HG03520 (cell line): Measurements from ENCODE around the gene PRR36.
"Not testable (repeated sequence)": the region's sequence is repeated elsewhere in the genome, so short reads cannot be mapped to it uniquely, and the experiment has no call there.

ENCODE experiments used
- ATAC-seq: cut with Tn5 transposase; IDR thresholded peaks from one replicate; pipeline ENCODE4 v1.9.1; 2021; ENCODE audit warnings: mild to moderate bottlenecking, moderate library complexity; ENCODE audit not compliant: unreplicated experiment

PRR36 gene

GRCh38 chr19:7861619-7862412, 12.4 kb downstream of the PRR36 start:
- ATAC-seq = no peak

- no peak for ATAC-seq
Measured at GRCh38 chr19:7860714-7861618, 13.2 kb downstream of the PRR36 start.

- no peak for ATAC-seq
Measured at GRCh38 chr19:7859831-7860713, 14.1 kb downstream of the PRR36 start.

GRCh38 chr19:7859087-7859486, 15.1 kb downstream of the PRR36 start:
- not testable (repeated sequence) for ATAC-seq

- no peak for ATAC-seq
Measured at GRCh38 chr19:7858109-7858770, 15.9 kb downstream of the PRR36 start.

GRCh38 chr19:7857727-7858108, 16.5 kb downstream of the PRR36 start:
- ATAC-seq = no peak

- no peak for ATAC-seq
Measured at GRCh38 chr19:7856679-7857663, 17.2 kb downstream of the PRR36 start.

GRCh38 chr19:7856109-7856591, 18.0 kb downstream of the PRR36 start:
- ATAC-seq = no peak

GRCh38 chr19:7855426-7856108, 18.6 kb downstream of the PRR36 start:
- no peak for ATAC-seq

- ATAC-seq = no peak
Measured at GRCh38 chr19:7853770-7854128, 20.4 kb downstream of the PRR36 start.

- no peak for ATAC-seq
Measured at GRCh38 chr19:7852851-7853769, 21.1 kb downstream of the PRR36 start.

- no peak for ATAC-seq
Measured at GRCh38 chr19:7851623-7852500, 22.3 kb downstream of the PRR36 start.

- ATAC-seq = no peak
Measured at GRCh38 chr19:7850945-7851622, 23.1 kb downstream of the PRR36 start.

GRCh38 chr19:7850000-7850813, 24.0 kb downstream of the PRR36 start:
- ATAC-seq = no peak

- no peak for ATAC-seq
Measured at GRCh38 chr19:7849631-7849999, 24.6 kb downstream of the PRR36 start.
